Measurements from ENCODE around the gene GSC2. TPM values are rescaled to one million over a fixed set of nuclear protein-coding genes. Genes with fewer than 3 reads are reported as not detected.

The GSC2 gene
- total RNA-seq, 1 donor from 2014 or later: not detected

DNA sequence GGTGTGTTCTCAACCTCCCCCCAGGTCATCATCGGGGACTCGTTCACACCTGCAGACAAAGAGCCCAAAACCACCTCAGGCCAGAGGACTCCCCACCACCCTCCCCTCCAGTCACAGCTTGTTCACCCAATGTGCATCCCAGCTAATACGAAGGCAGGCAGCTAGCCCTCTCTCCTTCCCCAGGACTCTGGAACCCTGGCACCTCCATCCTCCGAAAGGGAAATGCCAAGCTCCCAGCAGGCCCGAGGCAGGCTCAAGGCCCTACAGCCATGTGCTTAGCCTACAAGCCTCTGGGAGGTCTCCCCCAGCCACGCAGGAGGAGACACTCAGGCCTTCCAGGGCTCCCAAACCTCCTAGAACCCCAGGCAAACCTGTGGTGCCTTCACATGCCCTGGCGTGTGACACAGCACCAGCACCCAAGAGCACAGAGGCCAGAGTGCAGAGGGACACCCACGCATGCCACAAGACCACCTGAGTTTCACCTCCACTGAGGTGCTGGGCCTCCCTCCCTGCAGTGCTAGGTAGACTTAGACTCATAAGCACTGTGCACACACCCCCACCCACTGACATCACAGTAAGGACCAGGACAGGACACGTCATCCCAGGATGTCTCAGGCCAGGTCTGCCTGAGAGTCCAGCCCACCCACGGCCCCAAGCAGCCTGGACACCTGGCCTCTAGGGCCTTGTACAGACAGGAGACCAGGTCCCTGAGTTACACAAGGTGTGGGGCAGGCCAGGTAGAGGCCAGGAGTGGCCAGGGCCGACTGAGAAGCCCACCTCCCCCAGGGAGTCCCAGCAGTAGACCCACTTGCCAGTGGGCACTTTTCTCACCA lies 12.5 kb downstream of the GSC2 start:
- intact Hi-C loops (cut with micrococcal nuclease): no loop called here

DNA sequence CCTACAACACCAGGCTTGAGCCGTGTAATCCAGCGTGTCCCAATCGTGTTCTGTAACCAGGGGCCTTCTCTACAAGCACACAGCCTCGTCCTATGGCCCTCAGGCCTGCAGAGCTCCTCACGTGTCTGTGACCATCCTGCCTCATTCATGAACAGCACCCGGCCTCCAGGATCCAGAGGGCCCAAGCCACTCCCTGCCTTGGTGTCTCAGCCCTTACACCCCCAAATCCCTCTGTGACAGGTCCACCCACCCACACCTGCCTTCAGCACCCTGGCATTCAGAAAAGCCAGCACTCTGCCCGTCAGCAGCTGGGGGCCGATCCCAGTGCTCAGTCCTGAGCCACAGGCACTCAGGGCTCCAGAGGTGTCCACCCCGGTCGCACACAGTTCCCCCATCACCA lies 13.2 kb downstream of the GSC2 start:
- intact Hi-C loops (cut with micrococcal nuclease): no loop called here

DNA sequence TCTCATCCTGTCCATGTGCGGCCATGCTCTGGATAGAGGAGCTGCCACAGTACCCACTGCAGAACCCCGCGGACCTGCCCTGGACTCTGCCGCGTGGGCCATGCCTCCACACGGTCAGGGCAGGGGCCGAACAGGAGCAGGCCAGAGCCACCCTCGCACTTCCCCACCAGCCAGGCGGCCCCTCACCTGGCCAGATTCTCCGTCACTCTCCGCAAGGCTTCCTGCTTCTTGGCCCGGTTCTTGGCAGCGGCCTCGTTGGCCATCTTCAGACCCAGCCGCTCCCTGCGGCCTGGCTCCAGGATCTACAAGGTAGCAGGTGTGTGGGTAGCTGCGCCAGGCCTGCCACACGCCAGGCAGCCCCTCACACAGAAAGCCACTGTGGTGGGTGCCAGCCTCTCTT lies 15.2 kb downstream of the GSC2 start:
- intact Hi-C loops (cut with micrococcal nuclease): no loop called here

DNA sequence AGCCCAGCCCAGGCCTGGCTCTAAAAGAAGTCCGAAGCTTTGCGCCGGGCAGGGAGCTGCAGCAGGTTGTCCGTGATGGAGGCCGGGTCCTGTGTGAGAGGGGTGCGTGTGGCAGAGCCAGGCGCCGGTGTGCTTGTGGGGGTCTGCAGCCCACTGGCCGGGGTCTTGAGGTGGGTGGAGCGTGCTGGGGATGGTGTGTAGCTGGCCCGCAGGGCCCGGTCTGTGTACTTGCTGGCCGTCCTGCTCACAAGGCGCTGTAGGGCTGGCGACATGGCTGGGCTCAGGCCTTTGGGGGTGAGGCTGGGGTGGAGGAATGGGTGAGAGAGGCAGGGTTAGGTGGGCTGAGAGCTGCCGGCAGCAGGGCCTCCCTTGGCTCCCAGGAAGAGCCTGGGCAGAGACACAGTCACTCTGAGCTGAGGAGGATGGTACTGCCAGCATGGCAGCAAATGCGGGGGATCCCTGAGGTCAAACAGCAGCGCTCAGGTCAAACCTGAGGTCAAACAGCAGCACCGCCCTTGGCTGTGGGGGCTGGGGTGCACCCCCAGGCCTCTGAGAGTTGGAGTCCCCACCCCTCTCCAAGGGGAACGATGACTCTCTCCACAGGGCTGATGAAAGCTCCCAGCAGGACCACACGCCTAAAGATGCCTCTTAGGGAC lies 15.8 kb downstream of the GSC2 start:
- intact Hi-C loops (cut with micrococcal nuclease): no loop called here

DNA sequence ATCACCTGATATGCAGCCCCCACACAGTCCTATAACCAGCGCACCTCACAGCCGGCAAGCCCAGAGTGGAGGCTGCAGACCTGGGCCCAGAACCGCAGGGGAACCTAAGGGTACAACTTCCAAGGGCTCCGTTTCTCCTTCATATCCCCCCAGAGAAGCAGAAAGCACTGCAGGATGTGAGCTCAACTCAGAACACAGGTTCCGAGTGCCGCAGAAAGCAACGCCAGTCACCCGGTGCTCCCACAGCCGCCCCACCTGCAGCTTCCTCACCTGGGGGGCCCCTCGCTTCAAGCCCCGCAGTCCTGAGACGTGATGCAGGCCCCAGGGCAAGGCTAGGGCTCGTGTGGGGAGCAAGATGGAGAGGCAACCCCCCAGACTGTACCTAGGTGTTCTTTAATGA lies 16.5 kb downstream of the GSC2 start:
- intact Hi-C loops (cut with micrococcal nuclease): no loop called here

DNA sequence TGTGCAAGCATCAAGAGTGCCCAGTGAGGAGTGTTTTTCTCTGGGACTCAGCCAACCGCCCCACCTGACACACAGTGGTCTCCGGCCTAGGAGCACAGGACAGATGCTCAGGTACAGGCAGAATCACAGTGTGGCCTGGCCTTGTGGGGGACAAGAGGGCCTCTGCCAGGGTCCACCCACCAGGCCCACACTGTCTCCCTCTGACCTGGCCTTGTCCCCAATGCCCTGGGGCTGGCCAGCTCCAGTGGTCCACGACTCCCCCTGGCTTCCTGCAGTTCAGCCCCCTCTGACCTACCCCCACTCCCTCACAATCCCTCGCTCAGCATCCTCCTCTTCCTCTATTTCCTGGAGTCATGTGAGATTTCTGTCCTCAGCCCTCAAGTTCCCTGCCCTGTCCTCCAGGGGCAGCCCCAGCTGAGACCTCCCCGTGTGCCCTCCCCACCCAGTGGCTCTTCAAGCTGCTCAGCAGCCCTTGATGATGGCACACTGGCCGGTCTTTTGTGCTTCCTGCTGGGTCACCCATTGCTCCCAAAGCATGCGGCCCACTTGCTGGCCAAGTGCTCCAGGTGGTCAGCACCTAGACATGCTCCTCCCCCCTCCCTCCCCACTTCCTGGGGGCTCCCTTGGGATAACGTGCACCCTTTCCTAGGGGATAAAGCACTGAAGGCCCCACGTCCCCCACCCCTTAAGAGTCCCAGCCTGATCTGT lies 17.2 kb downstream of the GSC2 start:
- intact Hi-C loops (cut with micrococcal nuclease): no loop called here

DNA sequence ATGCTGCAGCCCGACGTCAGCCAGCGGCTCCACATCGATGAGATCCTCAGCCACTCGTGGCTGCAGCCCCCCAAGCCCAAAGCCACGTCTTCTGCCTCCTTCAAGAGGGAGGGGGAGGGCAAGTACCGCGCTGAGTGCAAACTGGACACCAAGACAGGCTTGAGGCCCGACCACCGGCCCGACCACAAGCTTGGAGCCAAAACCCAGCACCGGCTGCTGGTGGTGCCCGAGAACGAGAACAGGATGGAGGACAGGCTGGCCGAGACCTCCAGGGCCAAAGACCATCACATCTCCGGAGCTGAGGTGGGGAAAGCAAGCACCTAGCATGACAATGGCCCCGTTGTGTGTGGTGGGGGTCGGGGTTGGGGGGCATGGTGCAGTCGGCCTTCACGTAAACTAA lies 17.9 kb downstream of the GSC2 start:
- intact Hi-C loops (cut with micrococcal nuclease): no loop called here

DNA sequence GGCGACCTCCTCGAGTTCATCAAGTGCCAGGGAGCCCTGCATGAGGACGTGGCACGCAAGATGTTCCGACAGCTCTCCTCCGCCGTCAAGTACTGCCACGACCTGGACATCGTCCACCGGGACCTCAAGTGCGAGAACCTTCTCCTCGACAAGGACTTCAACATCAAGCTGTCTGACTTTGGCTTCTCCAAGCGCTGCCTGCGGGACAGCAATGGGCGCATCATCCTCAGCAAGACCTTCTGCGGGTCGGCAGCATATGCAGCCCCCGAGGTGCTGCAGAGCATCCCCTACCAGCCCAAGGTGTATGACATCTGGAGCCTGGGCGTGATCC lies 18.4 kb downstream of the GSC2 start:
- intact Hi-C loops (cut with micrococcal nuclease): no loop called here

DNA sequence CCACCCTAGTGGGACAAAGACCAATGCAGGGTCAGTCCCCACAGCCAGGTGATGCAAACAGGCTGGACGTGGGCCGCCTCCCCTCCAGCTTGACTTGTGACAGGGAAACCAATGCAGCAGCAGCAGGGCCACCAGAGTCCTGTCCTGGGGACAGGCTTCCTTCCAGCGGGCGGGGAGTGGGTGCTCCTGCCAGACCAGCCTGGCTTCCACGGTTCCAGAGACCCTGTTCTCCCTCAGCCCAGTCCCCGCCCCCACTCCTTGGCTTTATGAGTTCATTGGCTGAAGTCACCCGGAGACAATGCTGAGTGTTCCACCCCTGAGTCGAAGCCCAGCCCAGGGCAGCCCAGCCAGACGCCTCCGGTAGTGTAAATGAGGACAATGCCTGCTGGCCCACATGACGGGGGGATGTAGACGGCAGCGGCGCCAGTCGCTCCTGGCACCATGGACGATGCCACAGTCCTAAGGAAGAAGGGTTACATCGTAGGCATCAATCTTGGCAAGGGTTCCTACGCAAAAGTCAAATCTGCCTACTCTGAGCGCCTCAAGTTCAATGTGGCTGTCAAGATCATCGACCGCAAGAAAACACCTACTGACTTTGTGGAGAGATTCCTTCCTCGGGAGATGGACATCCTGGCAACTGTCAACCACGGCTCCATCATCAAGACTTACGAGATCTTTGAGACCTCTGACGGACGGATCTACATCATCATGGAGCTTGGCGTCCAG lies 19.0 kb downstream of the GSC2 start, which contains the start of gene TSSK2:
Gene TSSK2 (plus strand): TSS at position 350 of the 726 bp plus-strand sequence. CDS start 92 bp downstream, at position 442.
- intact Hi-C loops (cut with micrococcal nuclease): no loop called here

DNA sequence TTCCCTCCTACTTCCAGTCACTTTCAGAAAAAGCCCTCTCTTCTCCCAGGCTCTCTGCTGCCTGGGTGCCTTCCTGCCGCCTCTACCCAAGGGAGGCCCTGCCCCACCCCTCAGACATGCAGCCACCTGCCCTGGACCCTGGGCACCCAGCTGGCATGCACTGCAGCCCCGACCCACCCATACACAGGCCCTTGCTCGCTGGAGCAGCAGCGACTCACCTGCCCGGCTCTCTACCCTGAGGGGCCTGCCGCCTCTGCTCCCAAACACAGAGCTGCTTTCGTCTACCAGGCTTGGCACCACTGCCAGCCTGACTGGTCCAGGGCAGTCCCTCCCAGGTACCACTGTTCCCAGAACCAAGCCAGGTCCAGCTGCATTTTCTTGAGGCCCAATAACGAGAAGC lies 20.2 kb downstream of the GSC2 start:
- intact Hi-C loops (cut with micrococcal nuclease): no loop called here

DNA sequence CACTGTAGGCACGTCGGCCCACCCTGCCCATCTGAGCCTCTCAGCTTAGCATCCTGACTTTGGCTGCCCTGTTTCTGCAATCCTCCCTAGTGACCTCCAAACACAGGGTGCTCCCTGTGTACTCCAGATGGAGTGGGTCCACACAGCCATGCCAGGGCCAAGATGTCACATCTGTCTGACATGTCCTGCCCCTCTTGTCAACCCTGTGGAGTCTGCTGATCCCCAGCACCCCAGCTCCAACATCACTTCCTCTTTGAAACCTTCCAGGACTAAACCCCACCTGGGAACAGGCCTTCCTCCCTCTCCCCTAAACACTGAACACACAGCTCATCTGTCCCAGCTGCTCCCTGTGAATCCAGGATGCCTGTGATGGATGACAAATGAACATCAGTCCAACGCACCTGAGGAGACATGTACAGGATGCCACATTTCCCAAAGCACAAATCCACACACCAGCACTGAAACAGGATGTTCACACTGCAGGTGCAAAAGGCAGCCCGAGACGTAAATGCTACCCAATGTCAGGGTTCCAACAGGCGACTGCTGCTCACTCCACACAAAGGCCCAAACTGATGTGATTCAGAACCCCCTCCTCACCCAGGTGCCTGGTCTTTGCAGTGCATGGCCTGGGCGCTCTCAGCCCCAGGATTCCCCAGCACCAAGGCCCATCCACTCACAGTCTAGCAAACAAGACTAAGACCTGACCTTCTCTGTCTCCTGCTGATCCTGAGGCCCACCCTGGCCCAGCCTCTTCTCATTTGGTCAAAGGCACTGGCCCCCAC lies 21.0 kb downstream of the GSC2 start:
- intact Hi-C loops (cut with micrococcal nuclease): no loop called here

DNA sequence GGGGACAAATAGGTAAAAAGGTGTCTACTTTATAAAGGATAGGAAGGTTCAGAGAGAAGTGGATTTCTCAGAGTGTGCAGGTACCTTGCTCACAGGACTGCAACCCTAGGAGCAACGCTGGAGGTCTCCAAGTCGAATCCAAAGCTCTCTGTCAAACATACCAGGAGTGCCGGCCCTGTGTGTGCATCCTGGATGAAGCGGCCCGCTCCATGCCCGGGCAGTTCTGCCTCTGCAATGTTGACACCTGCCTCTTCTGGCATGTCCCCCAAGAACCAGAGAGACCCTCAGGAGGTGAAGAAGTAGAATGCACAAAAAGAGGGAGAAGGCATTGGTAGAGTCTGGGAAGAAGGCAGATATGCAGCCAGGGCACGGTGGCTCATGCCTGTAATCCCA lies 22.1 kb downstream of the GSC2 start:
- intact Hi-C loops (cut with micrococcal nuclease): no loop called here

DNA sequence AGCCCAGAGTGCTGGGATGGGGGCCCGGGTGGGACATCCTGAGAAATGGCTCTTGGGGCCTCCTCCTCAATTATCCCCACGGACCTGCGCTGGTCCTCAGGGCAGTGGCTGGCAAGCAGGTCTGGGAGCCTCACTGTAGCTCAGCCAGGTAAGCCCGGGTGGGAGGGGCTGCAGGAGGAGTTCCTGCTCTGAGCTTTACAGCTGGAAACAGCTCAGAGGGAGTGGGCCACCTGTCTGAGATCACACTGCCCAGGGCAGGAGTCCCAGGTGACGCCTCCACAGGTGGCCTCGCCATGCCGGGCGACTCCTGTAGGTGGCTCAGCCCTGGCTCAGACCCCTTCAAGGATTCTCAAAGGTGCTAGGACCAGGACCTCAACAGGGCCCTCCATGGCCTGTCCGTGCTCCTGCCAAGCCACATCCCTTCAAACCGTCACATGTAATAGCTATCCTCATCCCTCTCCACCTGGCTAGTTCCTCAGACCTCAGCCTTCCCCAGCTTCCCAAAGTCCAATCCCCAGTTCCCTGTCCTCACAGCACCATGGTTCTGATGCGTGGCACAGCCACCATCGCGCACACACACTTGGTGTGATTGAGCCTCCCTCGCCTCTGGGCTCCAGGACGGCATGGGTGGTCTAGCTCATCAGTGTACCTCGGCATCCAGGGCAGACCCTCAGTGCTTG lies 22.6 kb downstream of the GSC2 start:
- intact Hi-C loops (cut with micrococcal nuclease): no loop called here

DNA sequence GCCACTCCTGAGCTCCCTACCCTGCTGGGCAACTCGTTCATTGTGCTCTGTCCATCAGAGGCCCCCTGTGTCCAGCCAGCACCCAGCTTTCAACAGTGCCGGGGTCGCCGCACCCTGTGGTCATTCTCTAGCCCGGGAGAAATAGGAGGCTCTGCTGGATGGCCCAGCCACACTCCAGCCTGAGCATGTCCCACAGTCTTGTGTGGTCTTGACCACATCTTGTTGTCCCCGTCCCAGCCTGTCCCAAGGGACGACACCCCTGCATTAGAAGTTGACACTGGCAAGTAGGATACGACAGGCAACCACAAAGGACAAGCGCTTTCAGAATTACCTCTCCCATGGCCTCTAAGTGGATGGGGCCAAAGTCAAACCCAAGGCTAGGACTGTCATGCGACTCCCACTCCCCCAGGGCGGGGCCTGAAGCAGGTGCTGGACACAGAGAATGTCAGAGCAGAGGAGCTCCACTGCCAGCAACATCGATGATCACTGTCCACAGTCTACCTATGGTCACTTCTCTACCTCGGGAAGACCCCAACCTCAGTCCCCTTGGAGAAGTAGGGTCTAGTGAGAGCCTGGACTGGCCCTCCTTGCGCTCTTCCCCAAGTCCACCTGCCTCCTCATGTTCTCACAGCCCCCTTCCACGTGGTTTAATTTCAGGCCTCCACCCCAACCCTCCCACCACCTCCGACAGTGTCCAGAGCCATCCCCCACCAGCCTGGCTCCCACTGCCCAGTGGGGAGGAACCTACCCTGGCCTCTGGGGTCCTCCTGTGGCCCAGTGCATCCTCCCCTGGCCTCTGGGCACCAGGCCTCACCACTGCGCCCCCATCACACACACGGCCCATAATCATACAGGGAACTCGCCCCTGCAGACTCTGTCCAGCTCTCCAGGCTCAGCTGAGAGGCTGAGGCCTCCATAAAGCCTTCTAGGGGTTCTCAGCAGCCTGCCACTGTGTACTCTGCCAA lies 23.5 kb downstream of the GSC2 start:
- intact Hi-C loops (cut with micrococcal nuclease): no loop called here

DNA sequence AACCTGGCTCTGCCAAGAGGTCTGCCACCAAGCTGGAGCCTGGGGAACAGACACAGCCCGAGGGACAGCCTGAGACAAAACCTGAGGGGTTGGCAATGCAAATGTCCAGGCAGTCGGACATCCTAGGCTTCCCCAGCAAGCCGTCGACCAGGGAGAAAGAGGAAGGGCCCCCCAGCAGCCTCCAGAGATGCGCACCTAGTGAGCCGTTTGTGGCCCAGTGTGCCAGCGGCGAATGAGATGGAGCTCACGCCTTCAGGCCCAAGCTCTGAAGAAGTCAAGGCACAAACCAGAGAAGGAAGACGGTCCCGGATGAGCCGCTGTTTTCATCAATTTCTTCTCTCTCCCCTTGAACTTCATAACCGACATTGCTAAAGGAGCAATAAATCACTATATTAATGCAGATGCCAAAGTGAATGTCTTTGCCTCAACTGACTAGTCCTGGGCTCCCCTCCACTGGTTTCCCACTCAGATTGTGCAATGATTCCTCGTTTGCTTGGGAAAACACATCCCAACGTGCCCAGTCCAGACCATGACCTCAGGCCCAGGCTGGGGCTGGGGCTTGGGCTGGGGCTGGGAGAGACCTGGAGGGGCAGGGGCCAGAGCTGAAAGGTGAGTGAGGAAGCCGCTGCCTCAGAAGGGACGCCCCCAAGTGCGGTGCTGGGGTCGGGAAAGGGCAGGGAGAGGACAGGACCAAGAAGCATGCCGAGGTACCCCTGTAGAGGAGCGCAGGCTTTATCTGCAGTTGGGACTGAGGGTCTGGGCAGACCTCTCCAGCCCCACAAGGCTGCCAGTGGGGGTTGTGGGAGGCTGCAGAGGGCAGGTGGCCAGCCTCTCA lies 24.4 kb downstream of the GSC2 start:
- intact Hi-C loops (cut with micrococcal nuclease): no loop called here

DNA sequence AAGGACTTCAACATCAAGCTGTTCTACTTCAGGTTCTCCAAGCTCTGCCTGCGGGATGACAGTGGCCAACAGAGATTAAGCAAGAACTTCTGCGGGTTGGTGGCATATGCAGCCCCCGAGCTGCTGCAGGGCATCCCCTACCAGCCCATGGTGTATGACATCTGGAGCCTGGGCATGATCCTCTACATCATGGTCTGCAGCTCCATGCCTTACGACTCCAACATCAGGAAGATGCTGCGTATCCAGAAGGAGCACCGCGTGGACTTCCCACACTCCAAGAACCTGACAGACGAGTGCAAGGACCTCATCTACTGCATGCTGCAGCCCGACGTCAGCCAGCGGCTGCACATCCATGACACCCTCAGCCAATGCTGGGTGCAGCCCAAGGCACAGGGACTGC lies 25.1 kb downstream of the GSC2 start:
- intact Hi-C loops (cut with micrococcal nuclease): no loop called here

DNA sequence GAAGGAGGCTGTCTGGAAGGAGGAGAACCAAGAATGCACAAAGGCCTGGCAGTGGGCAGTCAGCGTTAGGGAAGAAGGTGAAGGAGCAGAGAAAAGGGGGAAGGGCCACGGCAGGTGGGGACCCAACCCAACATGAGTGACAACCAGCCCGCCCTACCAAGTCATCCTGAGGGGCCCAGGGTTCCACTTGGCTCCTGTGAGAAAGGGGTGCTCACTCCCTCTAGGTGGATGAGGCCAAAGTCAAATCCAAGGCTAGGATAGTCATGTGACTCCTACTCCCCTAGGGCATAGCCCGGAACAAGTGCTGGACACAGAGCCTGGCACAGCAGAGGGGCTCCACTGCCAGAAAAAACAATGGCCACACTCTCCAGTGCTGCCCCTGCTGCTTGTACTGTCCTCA lies 25.7 kb downstream of the GSC2 start:
- intact Hi-C loops (cut with micrococcal nuclease): loop anchor here (5.0 kb wide), 2 partner anchors 308 to 993 kb away; partner anchors contain the start of genes HIRA, MRPL40, RANBP1 and TRMT2A

DNA sequence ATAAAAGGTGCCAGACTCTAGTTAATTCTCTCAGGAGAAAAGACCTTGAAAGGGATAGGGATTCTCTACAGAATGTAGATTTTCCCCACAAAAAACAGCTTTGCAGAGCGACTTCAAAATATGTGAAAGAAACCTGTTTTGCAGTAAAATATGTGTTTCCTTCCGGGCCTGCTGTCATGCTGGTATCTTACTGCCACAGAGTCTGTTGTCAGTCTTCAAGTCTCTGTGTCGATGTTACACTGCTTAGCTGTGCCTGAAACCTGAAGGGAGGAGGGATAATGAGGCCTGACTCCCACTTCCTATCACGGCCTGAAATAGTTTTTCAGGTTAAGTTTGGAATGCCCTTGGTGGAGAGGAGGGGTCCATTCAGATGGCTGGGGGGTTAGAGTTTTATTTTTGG lies 26.2 kb downstream of the GSC2 start:
- intact Hi-C loops (cut with micrococcal nuclease): loop anchor here (5.0 kb wide), 2 partner anchors 308 to 993 kb away; partner anchors contain the start of genes HIRA, MRPL40, RANBP1 and TRMT2A
